Measurements from ENCODE around the gene IRS2.
"Not testable (repeated sequence)": the region's sequence is repeated elsewhere in the genome, so short reads cannot be mapped to it uniquely, and the experiment has no call there.

The IRS2 gene

DNA sequence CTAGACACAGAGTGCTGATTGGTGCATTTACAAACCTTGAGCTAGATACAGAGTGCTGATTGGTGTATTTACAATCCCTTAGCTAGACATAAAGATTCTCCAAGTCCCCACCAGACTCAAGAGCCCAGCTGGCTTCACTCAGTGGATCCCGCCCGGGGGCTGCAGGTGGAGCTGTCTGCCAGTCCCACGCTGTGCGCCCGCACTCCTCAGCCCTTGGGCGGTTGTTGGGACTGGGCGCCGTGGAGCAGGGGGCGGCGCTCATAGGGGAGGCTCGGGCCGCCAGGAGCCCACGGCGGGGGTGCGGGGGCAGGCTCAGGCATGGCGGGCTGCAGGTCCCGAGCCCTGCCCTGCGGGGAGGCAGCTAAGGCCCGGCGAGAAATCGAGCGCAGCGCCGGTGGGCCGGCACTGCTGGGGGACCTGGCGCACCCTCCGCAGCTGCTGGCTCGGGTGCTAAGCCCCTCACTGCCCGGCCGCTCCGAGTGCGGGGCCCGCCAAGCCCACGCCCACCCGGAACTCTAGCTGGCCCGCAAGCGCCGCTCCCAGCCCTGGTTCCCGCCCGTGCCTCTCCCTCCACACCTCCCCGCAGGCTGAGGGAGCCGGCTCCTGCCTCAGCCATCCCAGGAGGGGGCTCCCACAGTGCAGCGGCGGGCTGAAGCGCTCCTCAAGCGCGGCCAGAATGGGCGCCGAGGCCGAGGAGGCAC, 53.8 kb downstream of the IRS2 start:
- not testable (repeated sequence) for DNase-seq (ENCODE audit: low read depth in 2 of 2)

DNA sequence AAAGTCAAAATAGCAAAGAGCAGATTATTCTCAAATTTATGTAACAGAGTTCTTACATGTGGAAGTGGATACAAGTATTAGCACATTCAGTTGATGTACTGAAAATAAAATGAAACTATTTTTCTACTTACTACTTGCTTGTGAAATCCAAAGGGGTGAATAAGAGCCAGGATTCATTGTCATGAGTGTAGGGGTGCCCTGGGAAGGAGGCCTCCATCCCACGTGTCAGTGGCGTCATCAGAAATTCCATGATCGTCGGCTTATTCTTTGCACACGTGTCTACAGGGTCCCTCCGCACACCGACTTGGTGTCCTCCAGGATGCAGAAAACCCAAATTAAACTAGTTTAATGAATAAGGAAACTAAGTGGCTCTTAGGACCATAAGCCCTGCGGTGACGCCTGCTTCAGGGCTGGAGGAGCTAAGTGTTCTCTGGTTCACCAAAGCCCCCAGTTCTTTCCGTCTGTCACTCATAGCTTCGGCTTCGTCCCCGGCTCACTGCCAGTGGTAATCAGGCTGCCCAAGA, 55.5 kb downstream of the IRS2 start:
- DNase-seq (ENCODE audit: low read depth in 2 of 2): no peak

DNA sequence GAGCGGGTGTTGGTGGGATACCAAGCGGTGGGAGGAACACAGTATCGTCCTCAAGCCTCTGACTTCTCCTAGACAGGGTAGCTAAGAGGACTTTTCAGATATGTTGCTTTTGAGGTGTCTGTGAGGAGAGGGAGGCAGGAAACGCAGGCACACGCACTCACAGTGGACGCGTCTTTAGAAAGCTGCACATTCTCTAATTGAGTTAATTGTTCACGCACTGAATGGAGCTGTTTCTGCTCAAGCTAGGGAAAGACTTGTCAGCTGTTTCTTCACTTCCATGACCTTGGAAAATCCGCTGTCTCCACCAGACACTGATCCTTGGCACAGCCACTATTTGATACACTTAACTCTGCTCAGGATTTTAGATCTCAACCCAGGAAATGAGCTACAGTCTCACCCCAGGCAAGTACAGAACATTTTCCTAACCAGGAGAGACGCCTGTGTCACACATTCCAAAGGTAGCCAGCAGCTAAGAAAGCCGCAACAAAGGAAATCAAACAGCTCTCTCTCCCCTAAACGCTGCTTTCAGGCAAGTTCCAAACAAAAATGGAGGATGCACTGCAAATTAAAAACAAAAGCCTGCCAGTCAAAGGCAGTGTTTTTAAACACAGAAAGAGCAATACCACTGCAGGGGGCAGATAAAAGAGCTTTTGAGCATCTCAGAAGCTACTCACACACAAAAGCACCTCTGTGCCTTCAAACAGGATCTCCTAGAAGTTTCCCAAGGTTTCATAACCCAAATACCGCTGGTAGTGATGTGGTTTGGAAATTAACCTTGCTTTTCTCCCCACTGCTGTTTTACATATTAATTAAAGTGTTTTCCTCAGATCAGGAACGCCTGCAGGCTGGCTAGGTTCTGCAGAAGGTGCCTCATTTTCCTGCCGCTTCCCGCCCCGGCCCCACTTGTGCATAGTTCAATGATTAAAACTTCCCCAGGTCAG, 57.3 kb downstream of the IRS2 start:
- no peak for DNase-seq (ENCODE audit: low read depth in 2 of 2)

DNA sequence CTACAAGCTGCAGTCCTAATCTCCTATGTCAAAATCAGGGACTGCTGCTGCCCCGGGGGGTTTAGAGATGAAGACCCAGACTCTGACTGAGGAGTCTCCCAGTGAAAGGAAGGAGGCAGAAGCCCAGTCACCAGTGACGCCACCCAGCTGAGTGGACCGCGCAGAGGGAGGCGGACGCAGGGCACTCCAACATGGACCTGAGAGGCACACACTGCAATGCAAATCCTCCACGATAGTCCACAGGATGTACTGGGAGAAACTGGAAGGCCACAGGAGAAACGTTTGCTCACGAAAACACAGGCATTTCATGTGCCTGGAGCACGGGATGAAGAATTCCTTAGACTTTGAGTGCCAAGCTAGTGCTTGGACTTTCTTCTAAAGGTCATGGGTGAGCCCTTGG, 58.3 kb downstream of the IRS2 start:
- no peak for DNase-seq (ENCODE audit: low read depth in 2 of 2)

DNA sequence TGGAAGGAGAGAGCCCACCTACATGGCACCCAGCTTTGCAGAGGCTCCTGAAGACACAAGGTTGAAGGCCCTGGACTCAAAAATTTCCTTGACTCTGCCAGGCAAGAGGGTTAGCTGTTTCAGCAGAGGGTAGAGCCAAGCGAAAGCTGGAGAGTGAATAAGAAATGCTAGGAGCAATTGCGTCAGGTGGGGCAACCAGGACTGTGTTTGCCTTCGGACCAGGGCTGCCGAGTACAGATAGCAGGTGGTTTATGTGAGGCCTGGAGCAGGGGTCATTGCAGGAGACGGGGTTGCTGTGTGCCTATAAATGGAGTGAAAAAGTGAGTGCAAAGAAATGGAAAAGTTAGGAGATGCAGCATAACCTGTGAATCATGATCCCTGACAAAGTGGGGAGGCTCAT, 59.1 kb downstream of the IRS2 start:
- no peak for DNase-seq (ENCODE audit: low read depth in 2 of 2)

DNA sequence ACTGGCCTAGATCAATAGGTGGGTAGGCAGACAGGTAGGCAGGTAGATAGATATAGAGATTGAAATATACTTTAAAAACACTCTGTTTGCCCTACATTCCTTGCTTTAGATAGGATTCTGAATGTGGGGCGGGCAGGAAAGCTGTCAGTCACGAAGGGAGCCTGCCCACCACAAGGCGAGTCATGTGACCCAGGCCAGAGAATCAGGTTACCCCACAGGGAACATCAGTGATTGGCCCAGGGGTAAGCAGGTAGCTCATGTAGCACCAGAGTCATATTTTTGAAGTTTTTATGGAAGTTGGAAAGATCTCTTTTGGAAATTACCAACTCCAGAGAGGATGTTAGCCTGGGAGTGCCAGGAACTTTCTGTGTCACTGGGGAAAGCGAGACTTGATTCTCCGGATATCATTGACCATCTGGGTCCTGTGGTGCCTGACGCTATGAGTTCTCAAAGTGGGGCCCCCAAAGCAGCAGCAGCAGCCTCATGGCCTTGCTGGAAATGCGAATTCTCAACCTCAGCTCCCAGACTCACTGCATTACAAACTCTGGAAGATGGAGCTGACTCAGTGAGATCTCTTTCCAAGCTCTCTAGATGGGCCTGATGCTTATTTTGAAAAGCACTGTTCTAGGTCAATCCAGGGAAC, 60.3 kb downstream of the IRS2 start:
- DNase-seq (ENCODE audit: low read depth in 2 of 2): no peak

DNA sequence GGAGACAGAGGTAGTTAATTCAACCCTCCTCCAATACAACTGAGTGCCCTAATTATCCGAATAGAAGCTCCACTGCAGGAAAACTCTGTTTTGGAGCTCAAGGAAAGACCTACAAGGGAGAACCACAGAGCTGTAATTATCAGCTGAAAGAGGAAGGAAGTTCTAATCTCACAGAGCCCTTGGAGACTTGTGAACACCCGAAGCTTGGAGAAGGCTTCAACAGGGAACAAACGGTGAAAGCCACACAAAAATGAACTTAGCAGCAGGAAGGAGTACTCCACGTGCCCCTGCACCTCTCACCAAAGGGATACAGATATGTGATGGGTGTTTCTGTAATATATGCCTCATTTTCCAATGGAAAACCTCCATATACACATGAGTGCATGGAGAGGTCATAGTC, 61.1 kb downstream of the IRS2 start:
- no peak for DNase-seq (ENCODE audit: low read depth in 2 of 2)

DNA sequence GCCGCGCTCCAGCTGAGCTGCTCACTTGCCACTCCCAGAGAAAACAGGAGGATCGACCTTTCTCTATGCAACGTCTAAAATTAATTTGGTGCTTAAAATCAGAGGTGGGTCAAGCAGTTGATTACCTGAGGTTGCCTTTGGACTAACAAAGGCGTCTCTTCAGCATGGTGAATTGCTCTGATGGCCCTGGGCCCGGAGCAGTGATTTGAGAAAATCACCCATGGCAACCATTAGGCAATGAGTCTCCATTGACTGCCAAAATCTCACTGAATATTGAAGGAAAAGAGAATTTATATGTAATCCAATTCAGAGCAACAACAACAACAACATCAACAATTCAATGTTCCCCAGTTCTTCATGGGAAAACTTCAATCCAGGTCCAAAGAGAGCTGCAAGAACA, 61.8 kb downstream of the IRS2 start:
- no peak for DNase-seq (ENCODE audit: low read depth in 2 of 2)

DNA sequence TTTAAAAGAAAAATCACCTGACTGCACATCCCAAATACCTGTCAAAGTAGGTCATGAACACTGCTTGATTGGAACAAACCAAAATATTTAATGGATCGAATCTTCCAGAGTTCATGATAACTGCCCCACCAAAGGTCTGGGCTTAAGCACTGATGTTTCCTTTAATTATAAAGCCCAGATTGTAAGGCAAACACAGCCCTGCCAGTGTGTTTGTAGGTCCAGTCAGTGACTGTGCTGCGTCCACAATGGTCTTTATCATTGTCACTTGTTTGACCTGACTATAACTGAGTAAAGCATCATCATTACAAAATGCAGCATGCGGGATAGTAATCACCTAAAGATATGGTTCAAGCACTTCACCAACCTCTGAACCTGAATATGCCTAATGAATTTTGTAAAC, 63.3 kb downstream of the IRS2 start:
- no peak for DNase-seq (ENCODE audit: low read depth in 2 of 2)

DNA sequence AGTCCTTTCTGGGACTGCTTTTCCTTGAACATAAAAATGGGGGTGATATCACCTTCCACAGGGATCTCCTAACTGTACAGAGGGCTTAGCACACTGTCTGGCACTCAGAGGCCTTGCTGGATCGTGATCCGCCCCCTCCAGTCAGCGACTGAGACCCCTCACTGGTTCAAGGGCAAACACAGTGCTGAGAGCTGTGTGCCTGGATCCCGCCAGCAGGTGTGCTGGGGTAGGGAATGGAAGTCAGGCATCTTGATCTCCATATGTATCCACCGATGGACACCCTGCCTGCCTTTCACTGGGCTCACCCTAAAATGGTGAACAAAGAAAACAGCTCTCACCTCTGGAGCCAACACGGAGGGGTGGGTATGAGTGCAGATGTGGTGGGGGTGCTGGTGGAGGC, 64.3 kb downstream of the IRS2 start:
- DNase-seq (ENCODE audit: low read depth in 2 of 2): no peak

DNA sequence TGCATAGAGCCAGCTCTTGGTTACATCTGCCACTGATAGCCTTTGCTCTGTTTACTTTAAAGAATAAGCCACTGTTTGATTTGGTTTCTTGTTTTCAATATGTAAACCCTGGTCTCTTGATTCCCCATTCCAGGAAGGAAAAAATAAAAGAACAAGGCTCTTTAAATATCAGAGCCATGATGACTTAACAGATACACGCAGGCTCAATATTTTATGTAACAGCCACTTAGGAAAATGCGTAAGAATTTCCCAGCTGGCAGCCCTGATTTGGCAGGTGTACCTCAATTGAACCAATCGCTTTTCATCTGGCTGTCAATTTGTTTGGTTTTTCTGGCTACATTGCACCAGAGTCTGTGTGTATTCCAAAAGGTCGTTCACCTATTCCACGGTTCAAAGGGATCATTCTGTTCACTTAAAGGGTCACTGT, 65.6 kb downstream of the IRS2 start:
- no peak for DNase-seq (ENCODE audit: low read depth in 2 of 2)

DNA sequence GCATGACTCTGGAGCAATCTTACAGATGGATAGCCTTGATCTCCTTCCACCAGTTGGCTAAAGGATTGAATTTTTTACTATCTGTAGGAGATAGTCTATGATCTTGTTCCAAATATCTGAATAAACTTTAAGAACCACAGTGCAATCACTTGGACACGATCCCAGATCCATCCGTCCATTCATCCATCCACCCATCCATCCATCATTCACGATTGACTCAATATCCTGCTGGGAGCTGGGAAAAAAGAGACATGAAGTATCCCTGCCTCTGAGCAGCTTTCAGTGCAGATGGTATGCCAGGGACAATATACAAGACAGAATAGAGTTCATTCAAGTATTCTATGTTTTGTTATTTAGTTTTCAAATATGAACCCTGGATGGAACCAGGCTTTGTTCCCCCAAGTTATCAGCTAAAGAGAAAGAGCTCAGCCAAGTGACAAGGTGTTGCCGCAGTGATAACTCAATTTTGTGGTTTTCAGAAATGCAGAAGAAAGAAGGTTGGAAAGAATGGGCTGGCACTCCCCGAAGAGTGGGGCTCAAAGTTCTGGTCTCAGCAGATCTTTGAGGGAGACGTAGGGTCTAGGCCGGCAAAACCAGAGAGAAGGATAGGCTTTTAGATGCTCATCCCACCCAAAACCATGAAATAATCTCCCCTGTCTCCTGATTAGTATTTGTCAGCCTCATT, 66.3 kb downstream of the IRS2 start:
- no peak for DNase-seq (ENCODE audit: low read depth in 2 of 2)

DNA sequence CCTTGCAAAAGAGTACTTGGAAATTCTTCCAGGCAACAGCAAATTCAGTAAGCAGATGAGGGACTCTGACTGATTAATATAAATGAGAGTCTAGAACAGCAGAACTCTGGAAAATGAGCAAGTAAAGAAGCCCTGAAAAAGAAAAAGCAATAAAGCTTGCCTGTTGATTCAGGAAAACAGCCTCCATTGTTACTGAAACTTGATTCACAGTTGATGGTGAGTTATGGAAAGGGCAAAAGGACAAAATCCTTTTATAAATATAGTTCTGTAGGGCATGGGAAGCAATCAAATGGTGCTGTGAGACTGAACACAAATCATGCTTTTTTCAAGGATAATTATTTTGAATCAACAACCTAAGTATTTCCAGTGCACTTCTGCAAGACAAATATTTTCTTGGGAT, 67.7 kb downstream of the IRS2 start:
- DNase-seq (ENCODE audit: low read depth in 2 of 2): no peak

DNA sequence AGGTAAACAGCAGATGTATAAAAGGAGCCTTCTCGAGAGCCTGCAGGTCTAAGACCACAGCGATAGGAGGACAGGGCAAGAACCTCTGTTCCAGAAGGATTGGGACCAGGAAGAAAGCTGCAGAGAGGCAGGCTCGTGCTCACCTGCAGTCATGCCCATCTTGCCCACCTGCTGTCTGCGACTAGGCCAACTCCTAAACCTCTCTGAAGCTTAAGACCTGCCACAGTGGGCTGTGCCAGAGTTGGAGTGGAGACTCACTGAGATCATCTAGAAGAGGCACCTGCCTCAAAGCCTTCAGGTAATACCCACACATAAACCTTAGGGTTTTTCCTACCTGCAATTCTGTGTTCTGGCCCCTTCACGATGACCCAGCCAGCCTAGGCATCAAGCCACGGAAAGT, 68.7 kb downstream of the IRS2 start:
- DNase-seq (ENCODE audit: low read depth in 2 of 2): no peak

DNA sequence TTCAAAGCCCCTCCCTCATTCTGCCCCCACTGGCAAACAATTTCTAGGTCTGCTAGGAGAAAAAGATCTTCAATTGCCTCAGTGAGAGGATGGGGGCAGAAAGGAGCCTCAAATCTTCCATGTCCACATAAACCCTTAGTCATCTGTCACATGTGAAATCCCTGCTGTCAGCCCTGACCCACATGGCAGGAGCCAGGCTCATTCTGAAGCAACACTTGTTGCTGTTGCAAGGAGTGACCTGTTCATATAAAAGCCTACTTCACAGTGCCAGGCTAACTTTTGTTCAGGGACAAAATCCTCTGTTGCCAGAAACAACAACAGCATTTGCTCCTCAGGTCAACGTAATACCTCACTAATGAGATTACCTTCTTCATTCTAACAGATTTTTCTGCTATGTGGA, 70.5 kb downstream of the IRS2 start:
- DNase-seq (ENCODE audit: low read depth in 2 of 2): no peak

DNA sequence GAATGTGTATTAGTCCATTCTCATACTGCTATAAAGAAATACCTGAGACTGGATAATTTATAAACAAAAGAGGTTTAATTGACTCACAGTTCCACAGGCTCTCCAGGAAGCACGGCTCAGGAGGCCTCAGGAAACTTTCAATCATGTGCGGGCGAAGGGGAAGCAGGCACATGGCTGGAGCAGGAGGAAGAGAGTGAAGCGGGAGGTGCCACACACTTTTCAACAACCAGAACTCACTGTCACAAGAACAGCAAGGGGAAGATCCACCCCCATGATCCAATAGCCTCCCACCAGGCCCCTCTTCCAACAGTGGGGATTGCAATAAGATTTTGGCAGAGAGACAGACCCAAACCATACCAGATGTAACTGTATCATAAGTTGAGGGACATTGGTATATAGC, 72.7 kb downstream of the IRS2 start:
- DNase-seq (ENCODE audit: low read depth in 2 of 2): no peak

DNA sequence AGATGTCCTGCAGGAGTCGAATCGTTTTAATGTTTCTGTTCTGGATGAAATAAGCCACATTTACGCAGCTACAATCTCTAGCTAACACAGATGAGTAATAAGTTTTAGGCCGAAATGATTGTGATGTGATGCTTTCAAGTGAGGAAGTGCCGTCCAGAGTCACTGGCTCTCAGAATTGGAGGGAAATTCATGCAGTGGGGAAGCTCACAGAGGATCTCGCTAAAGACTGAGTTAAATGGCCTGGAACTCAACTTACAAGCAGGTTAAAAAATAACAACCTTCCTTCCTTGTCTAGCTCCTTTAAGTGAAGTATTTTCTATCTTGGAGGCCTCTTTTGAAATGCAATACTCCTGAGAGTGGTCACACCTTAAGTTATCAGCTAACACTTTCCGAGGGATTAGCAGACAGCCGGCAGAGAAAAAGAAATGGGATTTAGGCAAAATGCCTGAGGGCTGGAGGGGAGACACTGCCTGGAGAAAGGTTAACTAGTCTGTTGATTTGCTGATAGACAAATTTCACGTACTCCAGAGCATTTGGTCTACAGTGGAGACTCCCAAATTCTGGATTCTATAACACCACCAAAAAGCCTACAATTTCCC, 74.2 kb downstream of the IRS2 start:
- DNase-seq (ENCODE audit: low read depth in 2 of 2): no peak

DNA sequence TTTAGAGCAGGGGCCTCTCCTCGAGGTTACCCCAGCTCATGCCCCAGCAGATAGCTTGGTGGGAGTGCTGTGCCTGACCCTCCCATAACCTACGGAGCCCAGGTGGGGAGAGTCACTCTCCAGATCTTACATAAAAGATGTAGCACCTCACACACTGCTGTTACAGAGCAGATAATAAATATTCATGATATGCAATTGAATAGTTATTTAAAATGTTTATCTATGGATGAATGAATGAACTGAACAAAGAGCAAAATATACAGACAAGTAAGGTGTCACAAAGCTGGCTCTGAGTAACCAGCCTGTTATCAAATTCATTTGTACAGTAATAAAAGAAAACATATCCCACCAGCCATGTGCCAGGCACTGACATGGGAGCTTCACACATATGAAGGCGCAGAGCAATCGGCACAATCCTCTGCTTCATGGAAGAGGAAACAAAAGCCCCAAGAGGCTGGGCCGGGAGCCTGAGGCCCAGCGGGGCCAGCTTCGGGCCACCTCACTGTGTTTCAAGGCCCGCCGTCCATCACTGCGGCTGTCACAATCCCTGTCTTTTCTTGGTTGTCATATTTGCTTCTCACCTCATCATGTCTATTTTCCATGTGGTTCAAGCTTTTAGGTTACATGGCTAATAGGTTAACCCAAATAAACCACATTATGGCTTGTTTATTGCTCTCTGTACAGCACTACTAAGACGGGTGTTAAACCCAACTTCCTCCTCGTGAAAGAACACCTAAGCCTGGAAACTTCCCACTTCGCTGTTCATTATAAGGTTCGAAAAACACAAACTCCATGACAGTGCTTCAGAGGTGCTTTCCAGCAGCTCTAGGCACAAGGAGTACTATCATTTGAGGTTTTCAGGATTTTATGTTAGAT, 78.4 kb downstream of the IRS2 start:
- no peak for DNase-seq (ENCODE audit: low read depth in 2 of 2)

DNA sequence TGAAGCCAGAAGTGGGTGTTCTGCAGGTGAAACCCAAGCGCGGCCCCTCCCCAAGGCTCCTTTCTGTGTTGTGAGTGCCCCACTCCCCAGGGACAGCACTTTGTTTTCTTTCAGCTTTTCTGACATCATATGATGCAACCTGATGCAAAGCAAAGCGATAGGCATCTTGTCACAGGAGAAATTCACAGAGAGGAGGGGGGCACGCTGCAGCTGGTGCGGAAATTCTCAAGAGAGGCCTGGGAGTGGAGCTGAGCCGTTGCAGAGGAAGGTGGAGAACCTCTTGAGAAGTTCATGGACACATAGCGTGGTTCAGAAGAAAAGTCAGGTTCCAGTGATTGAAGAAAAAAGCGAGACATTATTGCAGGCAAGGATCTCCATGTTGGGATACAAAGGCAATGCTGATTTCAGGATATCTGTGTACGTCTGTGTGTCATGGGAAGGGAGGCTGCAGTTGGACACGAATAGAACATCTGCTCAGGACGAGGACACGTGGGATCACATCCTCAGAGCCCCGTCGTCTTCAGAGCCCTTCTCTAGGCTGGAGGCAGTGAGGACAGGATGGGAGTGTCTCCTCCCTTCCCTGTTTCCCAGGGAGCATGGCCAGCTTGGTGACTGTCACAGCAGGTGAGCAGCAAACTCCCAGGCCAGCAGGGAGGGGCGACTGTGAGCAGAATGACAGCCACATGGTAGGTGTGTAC, 79.2 kb downstream of the IRS2 start:
- DNase-seq (ENCODE audit: low read depth in 2 of 2): no peak
